K562 (cell line): ENCODE results near the gene CENPV. TPM values are rescaled to one million over a fixed set of nuclear protein-coding genes. Genes with fewer than 3 reads are reported as not detected.

ENCODE experiments used
- ATF1 ChIP-seq, 2 experiments: fragments of 450-650 bp in 1 of 2; IDR thresholded peaks; 2 replicates each; pipeline ENCODE4 v1.6.1; 2016; ENCODE audit warnings: missing compliant biosample characterization in 1 of 2, missing genetic modification characterization in 1 of 2
- DMBX1 ChIP-seq: fragments of 250-450 bp; sonication (Bioruptor Pico); IDR thresholded peaks from 2 replicates; pipeline ENCODE4 v1.8.0; 2022; ENCODE audit warnings: inconsistent platforms, mild to moderate bottlenecking, moderate library complexity, borderline replicate concordance
- HCFC1 ChIP-seq: IDR thresholded peaks from 2 replicates; pipeline ENCODE4 v1.6.1; 2012; ENCODE audit warnings: low read depth, low read length, improper control_type of control experiment
- HDAC2 ChIP-seq: fragments of 450-650 bp; IDR thresholded peaks from 2 replicates; pipeline ENCODE4 v1.6.1; 2016; ENCODE audit warnings: mild to moderate bottlenecking
- NFATC3 ChIP-seq: fragments of 450-650 bp; IDR thresholded peaks from 2 replicates; pipeline ENCODE4 v1.6.1; 2017; ENCODE audit warnings: mild to moderate bottlenecking
- PHF21A ChIP-seq: fragments of 450-650 bp; IDR thresholded peaks from 2 replicates; pipeline ENCODE4 v1.6.1; 2017; ENCODE audit warnings: low read depth, borderline replicate concordance
- TSC22D4 ChIP-seq: fragments of 450-650 bp; IDR thresholded peaks from 2 replicates; pipeline ENCODE4 v1.6.1; 2016; ENCODE audit warnings: missing genetic modification characterization, missing biosample characterization, control low read depth
- ZNF347 ChIP-seq: fragments of 450-650 bp; formaldehyde crosslinking; IDR thresholded peaks from 2 replicates; pipeline ENCODE4 v1.4.0; 2020; ENCODE audit warnings: low read depth, mild to moderate bottlenecking, moderate library complexity
- ZNF76 ChIP-seq: fragments of 250-450 bp; sonication (Bioruptor Pico); IDR thresholded peaks from 2 replicates; pipeline ENCODE4 v1.4.0; 2020; ENCODE audit warnings: mild to moderate bottlenecking, moderate library complexity, borderline replicate concordance
- polyA plus RNA-seq, 8 experiments: library from polyadenylated mRNA; depleted of rRNA in 4 of 8; stranded (reverse) in 5 of 8; unstranded in 3 of 8; fragments of >200 nt; fragmentation: Nextera tagmentation in 2 of 8; fragmentation: Illumina TruSeq in 1 of 8; extraction: Ambion mirVana in 2 of 8; extraction: Trizol in 1 of 8; gene quantifications; 2 replicates each; pipeline versions ENCODE4 v1.2.1 to v1.2.3, GENCODE V29; 2011 to 2014; ENCODE audit warnings: inconsistent platforms in 1 of 8, missing spikeins in 1 of 8
- total RNA-seq, 7 experiments: library from RNA; depleted of rRNA in 6 of 7; stranded (reverse); fragments of >200 nt in 6 of 7; fragmentation: Illumina TruSeq in 2 of 7; extraction: Trizol in 2 of 7; gene quantifications; 2 replicates each; pipeline versions ENCODE4 v1.2.1 to v1.2.3, GENCODE V29; 2011 to 2021; ENCODE audit warnings: low replicate concordance in 1 of 7
- TF ChIP-seq, protein P1 (sequence below): sonication (generic); formaldehyde crosslinking; IDR thresholded peaks from 2 replicates; pipeline ENCODE4 v1.5.0; 2020; ENCODE audit warnings: missing genetic modification reagents
- TF ChIP-seq, protein P2 (sequence below), 2 experiments: fragments of 450-650 bp in 1 of 2; sonication (generic) in 1 of 2; formaldehyde crosslinking; conservative IDR thresholded peaks; 2 replicates each; pipeline versions ENCODE4 v1.4.0 to v1.8.1; 2020 to 2022; ENCODE audit warnings: mild to moderate bottlenecking in 1 of 2, missing genetic modification reagents in 1 of 2
- TF ChIP-seq, protein P3 (sequence below): sonication (generic); formaldehyde crosslinking; IDR thresholded peaks from 2 replicates; pipeline ENCODE4 v1.8.0; 2023; ENCODE audit warnings: missing genetic modification reagents, mild to moderate bottlenecking, borderline replicate concordance
- TF ChIP-seq, protein P4 (sequence below): fragments of 450-650 bp; formaldehyde crosslinking; IDR thresholded peaks from 2 replicates; pipeline ENCODE4 v1.4.0; 2022; ENCODE audit warnings: missing genetic modification characterization
- TF ChIP-seq, protein P5 (sequence below): IDR thresholded peaks from 3 replicates; pipeline ENCODE4 v1.6.1; 2011; ENCODE audit warnings: borderline replicate concordance, mild to moderate bottlenecking, moderate library complexity; ENCODE audit not compliant: insufficient read length; ENCODE audit errors: extremely low read depth

The CENPV gene
- total and polyA plus RNA-seq, 9 of the 15 experiments (the other 6 are each of a cell fraction or from before 2014, with no cell fraction given), result 17.8 to 131 (median 89.3) TPM

DNA sequence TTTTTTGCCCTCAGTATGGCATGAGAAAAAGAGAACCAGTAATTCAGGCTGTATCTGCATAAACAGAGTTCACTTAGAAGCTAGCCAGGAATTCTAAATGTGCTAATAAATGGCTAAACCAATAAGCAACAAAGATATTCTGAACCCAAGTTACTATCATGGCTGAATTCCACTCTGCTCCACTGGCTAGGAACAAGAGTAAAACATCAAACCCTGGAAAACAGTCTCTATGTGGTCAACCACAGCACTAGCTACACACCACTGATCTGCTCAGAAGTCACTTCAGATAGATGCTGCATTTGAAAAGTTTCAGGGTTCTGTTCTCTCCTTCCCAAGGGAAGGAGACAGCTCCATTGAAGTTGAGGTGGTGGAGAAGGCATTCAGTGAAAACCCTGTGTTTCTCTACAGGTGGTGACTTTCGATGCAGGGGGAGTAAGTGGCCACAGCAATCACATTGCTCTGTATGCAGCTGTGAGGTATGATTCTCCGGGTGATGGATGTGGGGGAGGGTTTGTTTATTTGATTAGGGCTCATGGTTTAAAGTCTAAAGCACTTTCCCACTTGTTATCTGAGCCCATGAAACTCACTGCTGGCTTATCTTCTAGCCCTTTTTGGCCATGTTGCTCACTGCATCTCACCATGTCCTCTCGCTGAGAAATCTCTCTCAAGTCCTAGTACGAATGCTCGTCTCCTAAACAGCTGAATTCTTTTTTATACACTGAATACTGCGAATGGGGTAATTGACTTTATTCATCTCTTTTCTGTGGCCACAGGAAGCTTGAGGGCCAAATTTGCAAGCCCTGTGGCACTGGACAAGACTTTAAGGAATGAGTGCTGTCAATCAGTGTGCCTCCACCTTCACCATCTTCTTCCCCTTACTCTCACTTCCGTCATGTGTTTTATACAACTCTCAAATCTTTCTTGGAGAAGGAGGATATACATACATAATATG, 39.9 kb downstream of the CENPV start (continued):
- TF ChIP-seq, protein P1, sequence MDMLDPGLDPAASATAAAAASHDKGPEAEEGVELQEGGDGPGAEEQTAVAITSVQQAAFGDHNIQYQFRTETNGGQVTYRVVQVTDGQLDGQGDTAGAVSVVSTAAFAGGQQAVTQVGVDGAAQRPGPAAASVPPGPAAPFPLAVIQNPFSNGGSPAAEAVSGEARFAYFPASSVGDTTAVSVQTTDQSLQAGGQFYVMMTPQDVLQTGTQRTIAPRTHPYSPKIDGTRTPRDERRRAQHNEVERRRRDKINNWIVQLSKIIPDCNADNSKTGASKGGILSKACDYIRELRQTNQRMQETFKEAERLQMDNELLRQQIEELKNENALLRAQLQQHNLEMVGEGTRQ, result no peak
- TF ChIP-seq, protein P2, sequence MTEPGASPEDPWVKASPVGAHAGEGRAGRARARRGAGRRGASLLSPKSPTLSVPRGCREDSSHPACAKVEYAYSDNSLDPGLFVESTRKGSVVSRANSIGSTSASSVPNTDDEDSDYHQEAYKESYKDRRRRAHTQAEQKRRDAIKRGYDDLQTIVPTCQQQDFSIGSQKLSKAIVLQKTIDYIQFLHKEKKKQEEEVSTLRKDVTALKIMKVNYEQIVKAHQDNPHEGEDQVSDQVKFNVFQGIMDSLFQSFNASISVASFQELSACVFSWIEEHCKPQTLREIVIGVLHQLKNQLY (CRISPR knock-in tag; conservative IDR thresholded peaks at IDR 0.05), result no peak
- peak; percentile 88 for TF ChIP-seq HDAC2
- TF ChIP-seq TSC22D4 (tag), result no peak
- TF ChIP-seq, protein P3, sequence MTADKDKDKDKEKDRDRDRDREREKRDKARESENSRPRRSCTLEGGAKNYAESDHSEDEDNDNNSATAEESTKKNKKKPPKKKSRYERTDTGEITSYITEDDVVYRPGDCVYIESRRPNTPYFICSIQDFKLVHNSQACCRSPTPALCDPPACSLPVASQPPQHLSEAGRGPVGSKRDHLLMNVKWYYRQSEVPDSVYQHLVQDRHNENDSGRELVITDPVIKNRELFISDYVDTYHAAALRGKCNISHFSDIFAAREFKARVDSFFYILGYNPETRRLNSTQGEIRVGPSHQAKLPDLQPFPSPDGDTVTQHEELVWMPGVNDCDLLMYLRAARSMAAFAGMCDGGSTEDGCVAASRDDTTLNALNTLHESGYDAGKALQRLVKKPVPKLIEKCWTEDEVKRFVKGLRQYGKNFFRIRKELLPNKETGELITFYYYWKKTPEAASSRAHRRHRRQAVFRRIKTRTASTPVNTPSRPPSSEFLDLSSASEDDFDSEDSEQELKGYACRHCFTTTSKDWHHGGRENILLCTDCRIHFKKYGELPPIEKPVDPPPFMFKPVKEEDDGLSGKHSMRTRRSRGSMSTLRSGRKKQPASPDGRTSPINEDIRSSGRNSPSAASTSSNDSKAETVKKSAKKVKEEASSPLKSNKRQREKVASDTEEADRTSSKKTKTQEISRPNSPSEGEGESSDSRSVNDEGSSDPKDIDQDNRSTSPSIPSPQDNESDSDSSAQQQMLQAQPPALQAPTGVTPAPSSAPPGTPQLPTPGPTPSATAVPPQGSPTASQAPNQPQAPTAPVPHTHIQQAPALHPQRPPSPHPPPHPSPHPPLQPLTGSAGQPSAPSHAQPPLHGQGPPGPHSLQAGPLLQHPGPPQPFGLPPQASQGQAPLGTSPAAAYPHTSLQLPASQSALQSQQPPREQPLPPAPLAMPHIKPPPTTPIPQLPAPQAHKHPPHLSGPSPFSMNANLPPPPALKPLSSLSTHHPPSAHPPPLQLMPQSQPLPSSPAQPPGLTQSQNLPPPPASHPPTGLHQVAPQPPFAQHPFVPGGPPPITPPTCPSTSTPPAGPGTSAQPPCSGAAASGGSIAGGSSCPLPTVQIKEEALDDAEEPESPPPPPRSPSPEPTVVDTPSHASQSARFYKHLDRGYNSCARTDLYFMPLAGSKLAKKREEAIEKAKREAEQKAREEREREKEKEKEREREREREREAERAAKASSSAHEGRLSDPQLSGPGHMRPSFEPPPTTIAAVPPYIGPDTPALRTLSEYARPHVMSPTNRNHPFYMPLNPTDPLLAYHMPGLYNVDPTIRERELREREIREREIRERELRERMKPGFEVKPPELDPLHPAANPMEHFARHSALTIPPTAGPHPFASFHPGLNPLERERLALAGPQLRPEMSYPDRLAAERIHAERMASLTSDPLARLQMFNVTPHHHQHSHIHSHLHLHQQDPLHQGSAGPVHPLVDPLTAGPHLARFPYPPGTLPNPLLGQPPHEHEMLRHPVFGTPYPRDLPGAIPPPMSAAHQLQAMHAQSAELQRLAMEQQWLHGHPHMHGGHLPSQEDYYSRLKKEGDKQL (CRISPR knock-in tag), result no peak
- no peak for TF ChIP-seq PHF21A
- TF ChIP-seq, protein P4, sequence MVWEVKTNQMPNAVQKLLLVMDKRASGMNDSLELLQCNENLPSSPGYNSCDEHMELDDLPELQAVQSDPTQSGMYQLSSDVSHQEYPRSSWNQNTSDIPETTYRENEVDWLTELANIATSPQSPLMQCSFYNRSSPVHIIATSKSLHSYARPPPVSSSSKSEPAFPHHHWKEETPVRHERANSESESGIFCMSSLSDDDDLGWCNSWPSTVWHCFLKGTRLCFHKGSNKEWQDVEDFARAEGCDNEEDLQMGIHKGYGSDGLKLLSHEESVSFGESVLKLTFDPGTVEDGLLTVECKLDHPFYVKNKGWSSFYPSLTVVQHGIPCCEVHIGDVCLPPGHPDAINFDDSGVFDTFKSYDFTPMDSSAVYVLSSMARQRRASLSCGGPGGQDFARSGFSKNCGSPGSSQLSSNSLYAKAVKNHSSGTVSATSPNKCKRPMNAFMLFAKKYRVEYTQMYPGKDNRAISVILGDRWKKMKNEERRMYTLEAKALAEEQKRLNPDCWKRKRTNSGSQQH (CRISPR knock-in tag), result no peak
- no peak for TF ChIP-seq ATF1 (CRISPR knock-in tag; IDR thresholded peaks at IDR 0.05)
- TF ChIP-seq ATF1 (tag; IDR thresholded peaks at IDR 0.05), result peak; percentile 44
- TF ChIP-seq, protein P5, sequence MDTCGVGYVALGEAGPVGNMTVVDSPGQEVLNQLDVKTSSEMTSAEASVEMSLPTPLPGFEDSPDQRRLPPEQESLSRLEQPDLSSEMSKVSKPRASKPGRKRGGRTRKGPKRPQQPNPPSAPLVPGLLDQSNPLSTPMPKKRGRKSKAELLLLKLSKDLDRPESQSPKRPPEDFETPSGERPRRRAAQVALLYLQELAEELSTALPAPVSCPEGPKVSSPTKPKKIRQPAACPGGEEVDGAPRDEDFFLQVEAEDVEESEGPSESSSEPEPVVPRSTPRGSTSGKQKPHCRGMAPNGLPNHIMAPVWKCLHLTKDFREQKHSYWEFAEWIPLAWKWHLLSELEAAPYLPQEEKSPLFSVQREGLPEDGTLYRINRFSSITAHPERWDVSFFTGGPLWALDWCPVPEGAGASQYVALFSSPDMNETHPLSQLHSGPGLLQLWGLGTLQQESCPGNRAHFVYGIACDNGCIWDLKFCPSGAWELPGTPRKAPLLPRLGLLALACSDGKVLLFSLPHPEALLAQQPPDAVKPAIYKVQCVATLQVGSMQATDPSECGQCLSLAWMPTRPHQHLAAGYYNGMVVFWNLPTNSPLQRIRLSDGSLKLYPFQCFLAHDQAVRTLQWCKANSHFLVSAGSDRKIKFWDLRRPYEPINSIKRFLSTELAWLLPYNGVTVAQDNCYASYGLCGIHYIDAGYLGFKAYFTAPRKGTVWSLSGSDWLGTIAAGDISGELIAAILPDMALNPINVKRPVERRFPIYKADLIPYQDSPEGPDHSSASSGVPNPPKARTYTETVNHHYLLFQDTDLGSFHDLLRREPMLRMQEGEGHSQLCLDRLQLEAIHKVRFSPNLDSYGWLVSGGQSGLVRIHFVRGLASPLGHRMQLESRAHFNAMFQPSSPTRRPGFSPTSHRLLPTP, result no peak
- no peak for TF ChIP-seq ZNF76 (CRISPR knock-in tag)
- TF ChIP-seq HCFC1, result no peak
- TF ChIP-seq ZNF347 (CRISPR knock-in tag), result no peak
- TF ChIP-seq NFATC3, result 0 out of 2 replicates have a peak, but pooled peaks have one; percentile 33
- no peak for TF ChIP-seq DMBX1 (CRISPR knock-in tag)
